Mammary epithelial cell (primary cell): ENCODE measurements around the gene RAB43.

Source experiments
- CTCF ChIP-seq, 2 donors: IDR thresholded peaks in 1 of 2; conservative IDR thresholded peaks in 1 of 2; 2 replicates each; pipeline ENCODE4 v1.5.1; 2011 to 2012; ENCODE audit warnings: inconsistent platforms in 2 of 2, low read length in 2 of 2, mild to moderate bottlenecking in 2 of 2, control low read depth in 1 of 2, low read depth in 1 of 2; ENCODE audit not compliant: insufficient read depth in 1 of 2; ENCODE audit errors: extremely low read depth in 1 of 2
- EZH2 ChIP-seq: IDR thresholded peaks from 2 replicates; pipeline ENCODE4 v1.6.1; 2012; ENCODE audit warnings: low read length, inconsistent platforms, borderline replicate concordance

DNA sequence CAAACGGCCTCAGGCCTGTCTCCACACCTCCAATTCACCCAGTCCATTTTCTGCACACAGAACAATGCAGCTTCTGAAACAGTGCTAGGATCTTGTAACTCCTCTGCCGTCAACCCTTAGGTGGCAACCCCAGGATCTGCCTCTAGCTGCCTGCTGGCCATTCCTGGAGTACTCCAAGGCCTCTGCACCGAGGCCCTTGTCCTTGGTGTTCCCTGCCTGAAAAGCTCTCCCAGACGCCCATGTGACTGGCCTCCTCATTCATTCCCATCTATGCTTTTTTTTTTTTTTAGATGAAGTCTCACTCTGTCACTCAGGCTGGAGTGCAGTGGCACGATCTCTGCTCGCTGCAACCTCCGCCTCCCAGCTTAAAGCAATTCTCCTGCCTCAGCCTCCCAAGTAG is 18.3 kb downstream of the RAB43 start:
- TF ChIP-seq CTCF (conservative IDR thresholded peaks at IDR 0.05 in 1 of 2, IDR thresholded peaks at IDR 0.05 in 1 of 2; ENCODE audit: extremely low read depth in 1 of 2, insufficient read depth in 1 of 2, low read depth in 1 of 2, low read length in 2 of 2): no peak
- no peak for TF ChIP-seq EZH2
